HG02588 (cell line): Measurements from ENCODE around the gene CAMKMT.

Source experiments
- ATAC-seq: cut with Tn5 transposase; IDR thresholded peaks from one replicate; pipeline ENCODE4 v1.9.1; 2021; ENCODE audit warnings: mild to moderate bottlenecking, moderate library complexity; ENCODE audit not compliant: unreplicated experiment

Gene CAMKMT

GRCh38 chr2:44638649-44639048 is 276.9 kb downstream of the CAMKMT start:
- ATAC-seq, result no peak

GRCh38 chr2:44639399-44639798 is 277.7 kb downstream of the CAMKMT start:
- ATAC-seq, result no peak

GRCh38 chr2:44642123-44642857 is 280.5 kb downstream of the CAMKMT start:
- no peak for ATAC-seq

- no peak for ATAC-seq
Observed at GRCh38 chr2:44645937-44646336, 284.2 kb downstream of the CAMKMT start.

- no peak for ATAC-seq
Observed at GRCh38 chr2:44649381-44649780, 287.6 kb downstream of the CAMKMT start.

GRCh38 chr2:44650796-44651195 is 289.0 kb downstream of the CAMKMT start:
- no peak for ATAC-seq

GRCh38 chr2:44651974-44652373 is 290.2 kb downstream of the CAMKMT start:
- ATAC-seq, result no peak

- no peak for ATAC-seq
Observed at GRCh38 chr2:44652701-44653100, 291.0 kb downstream of the CAMKMT start.

- ATAC-seq, result no peak
Observed at GRCh38 chr2:44655401-44655864, 293.7 kb downstream of the CAMKMT start.

- no peak for ATAC-seq
Observed at GRCh38 chr2:44656460-44656859, 294.7 kb downstream of the CAMKMT start.

- no peak for ATAC-seq
Observed at GRCh38 chr2:44663471-44664073, 301.8 kb downstream of the CAMKMT start.

GRCh38 chr2:44668336-44668735 is 306.6 kb downstream of the CAMKMT start:
- ATAC-seq, result no peak

- no peak for ATAC-seq
Observed at GRCh38 chr2:44671276-44671675, 309.5 kb downstream of the CAMKMT start.

GRCh38 chr2:44671916-44672315 is 310.2 kb downstream of the CAMKMT start:
- no peak for ATAC-seq

GRCh38 chr2:44672431-44672830 is 310.7 kb downstream of the CAMKMT start:
- no peak for ATAC-seq

- no peak for ATAC-seq
Observed at GRCh38 chr2:44674473-44675284, 312.9 kb downstream of the CAMKMT start.

GRCh38 chr2:44676379-44676778 is 314.6 kb downstream of the CAMKMT start:
- ATAC-seq, result no peak

- no peak for ATAC-seq
Observed at GRCh38 chr2:44679584-44679983, 317.8 kb downstream of the CAMKMT start.

GRCh38 chr2:44679990-44680389 is 318.2 kb downstream of the CAMKMT start:
- ATAC-seq, result no peak

- no peak for ATAC-seq
Observed at GRCh38 chr2:44680424-44680971, 318.8 kb downstream of the CAMKMT start.

- no peak for ATAC-seq
Observed at GRCh38 chr2:44680983-44681531, 319.3 kb downstream of the CAMKMT start.
